Keratinocyte (primary cell): Measurements from ENCODE around the gene CFC1B. TPM values are rescaled to one million over a fixed set of nuclear protein-coding genes. Genes with fewer than 3 reads are reported as not detected.
"Not testable (repeated sequence)": the region's sequence is repeated elsewhere in the genome, so short reads cannot be mapped to it uniquely, and the experiment has no call there.

ENCODE experiments used
- DNase-seq: peaks from one replicate; pipeline ENCODE4 v3.0.0-alpha.2; 2011; ENCODE audit warnings: low read depth, missing footprints, low spot score
- FAIRE-seq: peaks from 2 replicates; lab custom pipeline; 2011; peaks lifted over from hg19 to GRCh38; lab: Jason Lieb, UNC
- H2AFZ ChIP-seq: 2 replicates; pipeline ENCODE4 v1.6.0; 2012; ENCODE audit warnings: low read length, control low read depth, inconsistent platforms; ENCODE audit not compliant: control insufficient read depth
- H3K27ac ChIP-seq: 2 replicates; pipeline ENCODE4 v1.5.1; 2011; ENCODE audit warnings: low read length; ENCODE audit not compliant: control insufficient read depth, insufficient read depth
- H3K27me3 ChIP-seq: 3 replicates; pipeline ENCODE4 v1.6.0; 2011; ENCODE audit warnings: low read length; ENCODE audit not compliant: control insufficient read depth, insufficient read depth; ENCODE audit errors: extremely low read depth
- H3K36me3 ChIP-seq, 2 experiments: 2 replicates in 1 of 2; 3 replicates in 1 of 2; pipeline ENCODE4 v1.5.1; 2011; ENCODE audit warnings: low read length in 2 of 2, mild to moderate bottlenecking in 1 of 2; ENCODE audit not compliant: control insufficient read depth in 2 of 2, insufficient read depth in 2 of 2; ENCODE audit errors: extremely low read depth in 1 of 2
- H3K4me1 ChIP-seq: 3 replicates; pipeline ENCODE4 v1.5.1; 2011; ENCODE audit warnings: low read length; ENCODE audit not compliant: control insufficient read depth, insufficient read depth; ENCODE audit errors: extremely low read depth
- H3K4me2 ChIP-seq: 3 replicates; pipeline ENCODE4 v1.6.0; 2011; ENCODE audit warnings: low read depth, low read length; ENCODE audit not compliant: control insufficient read depth, insufficient read depth; ENCODE audit errors: extremely low read depth
- H3K4me3 ChIP-seq, 3 experiments: fragments of 200-600 bp in 1 of 3; sonication (generic) in 1 of 3; 2 replicates in 2 of 3; 3 replicates in 1 of 3; pipeline ENCODE4 v1.5.1; 2011 to 2016; ENCODE audit warnings: low read length in 3 of 3, mild to moderate bottlenecking in 3 of 3, control low read depth in 2 of 3, inconsistent platforms in 1 of 3, low read depth in 1 of 3, mixed read lengths in 1 of 3, mixed run types in 1 of 3, moderate library complexity in 1 of 3; ENCODE audit not compliant: control insufficient read depth in 2 of 3, insufficient read depth in 2 of 3; ENCODE audit errors: extremely low read depth in 1 of 3
- H3K79me2 ChIP-seq: 2 replicates; pipeline ENCODE4 v1.6.0; 2012; ENCODE audit warnings: low read length; ENCODE audit not compliant: control insufficient read depth, insufficient read depth
- H3K9ac ChIP-seq: 3 replicates; pipeline ENCODE4 v1.6.0; 2011; ENCODE audit warnings: low read length; ENCODE audit not compliant: control insufficient read depth, insufficient read depth; ENCODE audit errors: extremely low read depth
- H3K9me1 ChIP-seq: 3 replicates; pipeline ENCODE4 v1.6.0; 2011; ENCODE audit warnings: low read length; ENCODE audit not compliant: control insufficient read depth, insufficient read depth; ENCODE audit errors: extremely low read depth
- H3K9me3 ChIP-seq: 2 replicates; pipeline ENCODE4 v1.5.1; 2012; ENCODE audit warnings: low read depth, low read length; ENCODE audit not compliant: control insufficient read depth
- H4K20me1 ChIP-seq: 3 replicates; pipeline ENCODE4 v1.6.0; 2011; ENCODE audit warnings: low read length; ENCODE audit not compliant: control insufficient read depth, insufficient read depth; ENCODE audit errors: extremely low read depth
- dilution Hi-C: fragments of 300-500 bp; cut with MboI; formaldehyde crosslinking; loops from one replicate; pipeline ENCODE4 v1.7.0; 2020; ENCODE audit warnings: low sequenced_read_pairs; ENCODE audit not compliant: extremely low pct_ligation_motif_present
- polyA minus RNA-seq, 3 experiments: library from RNA; depleted of rRNA, polyadenylated mRNA; stranded (reverse); fragments of >200 nt; gene quantifications; 1 replicate in 1 of 3; 2 replicates in 1 of 3; 3 replicates in 1 of 3; pipeline ENCODE4 v1.2.3, GENCODE V29; 2011
- polyA plus RNA-seq, 5 experiments: library from polyadenylated mRNA; depleted of rRNA in 3 of 5; stranded (reverse) in 3 of 5; stranded (forward) in 1 of 5; unstranded in 1 of 5; fragments of >200 nt; gene quantifications; 1 replicate in 1 of 5; 2 replicates in 3 of 5; 3 replicates in 1 of 5; pipeline versions ENCODE4 v1.2.1 to v1.2.3, GENCODE V29; 2011 to 2012; ENCODE audit warnings: missing spikeins in 2 of 5, low read depth in 1 of 5, low replicate concordance in 1 of 5

The CFC1B gene
- polyA plus RNA-seq (not detected in 3 replicates), polyA minus RNA-seq (not detected in 3 replicates)
- not detected for polyA plus RNA-seq (2011; ENCODE audit: low read depth)
- not detected in 2 replicates for polyA plus RNA-seq (2011; cell fraction: cytosol; rRNA removed)
- polyA plus RNA-seq (2011; cell fraction: nucleus; rRNA removed) = not detected in 2 replicates
- not detected in 2 replicates for polyA plus RNA-seq (2012; ENCODE audit: low replicate concordance)
- polyA minus RNA-seq (2011; cell fraction: cytosol; rRNA and poly(A)+ RNA removed) = not detected
- polyA minus RNA-seq (2011; cell fraction: nucleus; rRNA and poly(A)+ RNA removed) = not detected in 2 replicates

GRCh38 chr2:130520992-130521391, at the start of gene CFC1B:
CFC1B (plus strand) TSS chr2:130521222; CDS start chr2:130521485, 263 bp downstream.
- H3K27ac ChIP-seq, H4K20me1 ChIP-seq, H3K9me1 ChIP-seq, H3K27me3 ChIP-seq, H3K4me1 ChIP-seq, H3K4me2 ChIP-seq, H3K9ac ChIP-seq, H3K36me3 ChIP-seq, FAIRE-seq, dilution Hi-C loops, H3K4me3 ChIP-seq, H2AFZ ChIP-seq, DNase-seq, H3K9me3 ChIP-seq, H3K79me2 ChIP-seq: not testable (repeated sequence)

DNA sequence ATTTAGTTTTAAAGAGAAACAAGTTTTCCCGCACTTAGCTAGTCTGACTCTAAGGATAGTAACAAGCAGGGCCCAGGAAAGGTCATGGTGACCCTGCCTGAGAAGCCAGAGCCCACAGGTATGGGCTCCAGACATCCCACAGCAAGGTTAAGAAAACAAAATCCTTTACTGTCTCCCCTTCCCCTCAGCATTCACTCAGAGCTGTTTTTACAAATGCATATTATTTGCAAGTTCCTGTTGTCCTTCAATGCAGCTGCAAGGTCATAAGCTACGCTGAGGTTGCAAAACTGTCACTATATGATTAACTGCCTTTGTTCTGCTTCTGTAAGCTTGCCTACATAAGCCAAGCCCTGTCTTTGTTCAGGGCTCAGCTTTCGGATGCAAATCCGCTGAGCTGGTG, 29.9 kb upstream of the CFC1B start:
- H3K9ac ChIP-seq, DNase-seq, H3K4me2 ChIP-seq, H3K9me1 ChIP-seq, H3K79me2 ChIP-seq, H3K9me3 ChIP-seq, H3K36me3 ChIP-seq, dilution Hi-C loops, H2AFZ ChIP-seq, H3K4me1 ChIP-seq, H3K27me3 ChIP-seq, H4K20me1 ChIP-seq, FAIRE-seq, H3K4me3 ChIP-seq, H3K27ac ChIP-seq: not testable (repeated sequence)

DNA sequence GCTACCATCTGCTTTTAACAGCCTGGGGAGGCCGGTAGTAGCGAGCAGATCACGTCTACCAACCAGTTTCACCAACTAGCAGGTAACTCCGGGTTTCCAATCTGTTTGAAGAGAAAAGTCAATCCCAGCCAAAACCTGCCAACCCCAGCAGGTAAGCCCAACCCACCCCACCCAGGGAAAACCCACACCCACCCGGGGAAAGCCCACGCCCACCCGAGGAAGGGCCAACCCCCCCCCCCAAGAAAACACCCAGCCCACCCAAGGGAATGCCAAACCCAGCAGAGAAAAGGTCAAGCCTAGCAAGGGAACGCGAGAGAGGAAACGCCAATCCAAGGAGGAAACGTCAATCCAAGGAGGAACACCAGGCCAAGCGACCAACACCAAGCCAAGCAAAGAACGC, 11.8 kb upstream of the CFC1B start, which contains the start of gene POTEI:
Gene POTEI, minus strand, starts transcription at position 101 of the 400 bp plus-strand sequence. Its CDS starts 93 bp downstream, at position 8.
- H3K27ac ChIP-seq, H3K4me1 ChIP-seq, dilution Hi-C loops, H3K79me2 ChIP-seq, H3K4me2 ChIP-seq, H3K36me3 ChIP-seq, DNase-seq, H3K4me3 ChIP-seq, H2AFZ ChIP-seq, H4K20me1 ChIP-seq, H3K27me3 ChIP-seq, FAIRE-seq, H3K9me3 ChIP-seq, H3K9me1 ChIP-seq, H3K9ac ChIP-seq: not testable (repeated sequence)

DNA sequence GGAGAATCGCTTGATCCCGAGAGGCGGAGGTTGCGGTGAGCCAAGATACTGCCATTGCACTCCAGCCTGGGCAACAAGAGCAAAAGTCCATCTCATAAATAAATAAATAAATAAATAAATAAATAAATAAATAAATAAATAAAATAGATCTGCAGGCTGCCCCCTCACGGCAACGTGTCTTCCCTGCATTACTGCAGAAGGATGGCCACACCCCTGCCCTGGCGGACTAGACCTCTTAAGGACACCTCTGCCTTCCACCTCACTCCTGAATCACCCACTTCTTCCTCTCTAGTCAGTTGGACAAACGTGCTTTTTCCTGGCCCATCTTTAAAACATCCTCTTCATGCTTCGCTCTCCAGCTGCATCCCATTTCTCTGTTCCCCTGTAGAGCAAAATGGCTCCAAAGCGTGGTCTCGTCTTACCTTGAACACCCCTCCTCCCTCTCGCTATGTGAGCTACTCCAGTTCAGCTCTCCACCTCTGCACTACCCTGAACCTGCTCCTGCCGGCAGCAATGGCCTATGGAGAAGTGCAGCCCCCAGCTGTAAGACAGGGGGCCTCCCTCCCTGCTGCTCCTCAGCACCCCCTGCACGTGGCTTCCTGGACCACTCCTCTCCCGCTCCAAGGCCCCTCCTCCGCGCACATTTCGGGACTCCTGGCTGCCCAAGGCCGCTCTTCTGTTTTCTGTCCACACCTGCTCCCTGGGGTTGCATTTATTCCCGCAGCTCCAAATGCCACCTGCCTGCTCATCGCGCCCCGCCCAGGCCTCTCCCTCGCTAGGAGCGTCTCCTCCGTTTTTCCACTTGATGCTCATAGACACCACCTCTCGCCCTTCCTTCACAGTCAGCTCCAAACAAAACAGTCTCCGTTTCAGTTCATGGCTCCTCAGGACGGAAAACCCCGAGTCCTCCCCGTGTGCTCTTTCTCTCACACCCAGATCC, 9.9 kb upstream of the CFC1B start:
- dilution Hi-C loops, H3K27ac ChIP-seq: not testable (repeated sequence)

More for the DNA sequence above, 9.9 kb upstream of the CFC1B start:
- H3K79me2 ChIP-seq, DNase-seq, FAIRE-seq, H3K4me3 ChIP-seq, H3K36me3 ChIP-seq, H3K9me1 ChIP-seq, H4K20me1 ChIP-seq, H3K4me1 ChIP-seq, H3K9me3 ChIP-seq, H3K27me3 ChIP-seq, H2AFZ ChIP-seq, H3K9ac ChIP-seq, H3K4me2 ChIP-seq: not testable (repeated sequence)
